Fibroblast of gingiva (primary cell): ENCODE measurements around the gene RASL11A.
"Not testable (repeated sequence)": the region's sequence is repeated elsewhere in the genome, so short reads cannot be mapped to it uniquely, and the experiment has no call there.

Source experiments
- DNase-seq: peaks from one replicate; pipeline ENCODE4 v3.0.0-alpha.2; 2011; ENCODE audit warnings: low read depth

Gene RASL11A, protein sequence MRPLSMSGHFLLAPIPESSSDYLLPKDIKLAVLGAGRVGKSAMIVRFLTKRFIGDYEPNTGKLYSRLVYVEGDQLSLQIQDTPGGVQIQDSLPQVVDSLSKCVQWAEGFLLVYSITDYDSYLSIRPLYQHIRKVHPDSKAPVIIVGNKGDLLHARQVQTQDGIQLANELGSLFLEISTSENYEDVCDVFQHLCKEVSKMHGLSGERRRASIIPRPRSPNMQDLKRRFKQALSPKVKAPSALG

GRCh38 chr13:27270594-27271520 is at the start of gene RASL11A:
TSS of gene RASL11A (plus strand) at chr13:27270830. CDS start at chr13:27270945, 115 bp downstream.
- DNase-seq: peak; percentile 95

GRCh38 chr13:27222100-27222499 is 48.5 kb upstream of the RASL11A start:
- not testable (repeated sequence) for DNase-seq

- DNase-seq: no peak
Measured at GRCh38 chr13:27226991-27227390, 43.6 kb upstream of the RASL11A start.

- DNase-seq: no peak
Measured at GRCh38 chr13:27228131-27228530, 42.5 kb upstream of the RASL11A start.

- no peak for DNase-seq
Measured at GRCh38 chr13:27229642-27230041, 41.0 kb upstream of the RASL11A start.

DNA sequence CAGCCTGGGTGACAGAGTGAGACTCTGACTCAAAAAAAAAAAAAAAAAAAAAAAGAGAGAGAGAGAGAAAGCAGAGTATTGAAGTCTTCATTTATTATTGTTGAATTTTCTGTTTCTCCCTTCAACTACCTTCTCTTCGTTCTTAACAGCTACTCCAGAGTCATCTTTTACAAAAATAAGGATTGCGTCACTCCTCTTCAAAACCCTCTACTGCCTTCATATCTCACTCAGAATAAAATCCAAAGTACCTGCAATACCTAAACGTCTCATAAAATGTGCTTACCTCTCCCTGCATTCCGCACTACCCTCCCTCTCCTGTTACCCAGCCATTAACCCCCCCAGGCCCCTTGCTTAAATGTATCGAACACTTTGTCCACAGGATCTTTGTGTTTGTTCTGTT is 36.7 kb upstream of the RASL11A start:
- no peak for DNase-seq

GRCh38 chr13:27236478-27236877 is 34.2 kb upstream of the RASL11A start:
- no peak for DNase-seq

DNA sequence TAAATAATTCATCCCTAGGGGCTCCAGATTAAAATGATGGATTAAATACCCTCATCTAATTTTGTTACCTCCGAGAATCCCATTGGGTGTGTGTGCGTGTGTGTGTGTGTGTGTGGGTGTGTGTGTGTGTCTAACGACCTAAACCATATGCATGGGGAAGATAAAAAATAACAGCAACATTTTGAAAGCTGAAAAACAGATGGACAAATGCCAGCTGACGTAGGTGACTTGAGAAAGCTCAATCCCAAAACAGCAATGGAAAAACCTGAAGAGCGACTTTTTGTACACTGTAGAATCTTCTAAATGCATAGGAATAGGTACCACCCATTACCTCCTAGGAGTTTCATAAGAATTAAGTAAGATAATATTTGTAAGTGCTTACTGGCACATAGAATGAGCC is 27.9 kb upstream of the RASL11A start:
- no peak for DNase-seq

- no peak for DNase-seq
Measured at GRCh38 chr13:27245610-27246009, 25.0 kb upstream of the RASL11A start.

DNA sequence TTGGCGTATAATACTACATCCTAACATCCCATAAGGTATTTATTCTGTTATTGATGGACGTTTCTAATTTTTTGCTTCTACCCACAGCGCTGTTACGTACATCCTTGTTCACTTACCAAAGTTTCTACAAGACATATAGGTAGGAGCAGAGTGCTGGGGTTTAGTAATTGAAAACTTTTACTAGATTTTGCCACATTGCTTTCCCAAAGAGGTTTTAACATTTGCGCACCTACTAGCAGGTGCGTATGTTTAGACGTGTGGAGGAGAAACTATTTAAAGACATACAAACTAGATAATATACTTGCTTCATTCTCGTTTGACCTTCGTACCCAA is 19.8 kb upstream of the RASL11A start:
- DNase-seq: no peak

DNA sequence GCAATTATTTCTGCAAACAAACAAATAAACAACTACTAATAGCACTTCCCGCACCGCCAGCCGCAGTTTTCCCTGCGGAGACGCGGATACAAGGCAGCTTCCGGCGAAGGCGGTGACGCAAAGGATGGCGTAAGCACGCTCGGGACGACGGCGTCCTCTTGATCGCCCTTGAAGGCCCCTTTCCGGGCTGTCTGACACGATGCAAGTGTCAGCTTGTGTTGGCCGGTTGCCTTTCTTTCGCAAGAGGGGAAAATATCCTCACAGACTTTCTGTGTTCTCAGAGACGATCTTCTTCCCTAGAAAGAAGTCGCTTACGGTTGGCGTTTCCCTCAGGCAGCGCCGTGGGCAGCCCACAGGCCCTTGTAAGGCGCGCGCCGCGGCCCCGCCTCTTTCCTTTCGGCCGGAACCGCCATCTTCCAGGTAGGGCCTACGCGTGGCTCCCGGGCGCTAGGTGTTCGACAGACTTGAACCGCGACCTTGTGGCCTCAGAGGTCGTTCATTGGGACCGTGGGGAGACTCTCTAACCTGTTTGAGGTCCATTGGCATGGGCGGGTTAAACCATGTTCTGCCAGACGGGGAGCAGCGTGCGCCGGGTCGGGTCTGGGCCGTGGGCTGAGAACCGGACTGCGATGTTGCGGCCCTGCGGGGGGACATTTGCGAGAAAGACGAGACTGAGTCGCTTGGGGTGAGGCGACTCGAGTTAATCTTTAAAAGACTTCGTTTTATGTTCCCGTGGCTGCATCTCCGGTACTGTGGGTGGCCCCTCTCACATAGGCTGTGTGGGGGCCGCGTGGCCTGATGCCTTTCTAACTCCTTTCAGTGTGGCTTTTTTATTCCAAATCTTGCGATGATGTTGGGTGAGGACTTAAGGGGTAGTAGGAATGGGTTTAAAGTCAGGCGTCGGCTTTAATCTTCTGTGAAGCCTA is 19.2 kb upstream of the RASL11A start, which contains the start of gene RPL21:
RPL21 (plus strand) TSS at position 393 of the 926 bp plus-strand sequence. CDS start 2,219 bp downstream, outside the sequence.
- DNase-seq: peak; percentile 99

- no peak for DNase-seq
Measured at GRCh38 chr13:27252467-27252866, 18.2 kb upstream of the RASL11A start.

DNA sequence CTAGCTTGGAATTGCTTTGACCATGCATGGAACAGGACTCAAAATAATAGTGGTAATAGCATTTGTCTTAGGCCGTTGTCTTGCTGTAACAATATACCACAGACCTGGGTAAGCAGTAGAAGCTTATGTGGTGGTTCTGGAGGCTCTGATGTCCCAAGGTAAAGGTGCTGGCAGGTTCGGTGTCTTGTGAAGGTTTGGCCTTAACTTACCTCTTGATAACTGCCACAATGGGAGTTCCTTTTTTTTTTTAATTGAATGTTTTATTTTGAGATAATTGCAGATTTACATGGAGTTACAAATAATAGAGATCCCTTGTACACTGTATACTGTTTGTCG is 13.4 kb upstream of the RASL11A start:
- DNase-seq: no peak

DNA sequence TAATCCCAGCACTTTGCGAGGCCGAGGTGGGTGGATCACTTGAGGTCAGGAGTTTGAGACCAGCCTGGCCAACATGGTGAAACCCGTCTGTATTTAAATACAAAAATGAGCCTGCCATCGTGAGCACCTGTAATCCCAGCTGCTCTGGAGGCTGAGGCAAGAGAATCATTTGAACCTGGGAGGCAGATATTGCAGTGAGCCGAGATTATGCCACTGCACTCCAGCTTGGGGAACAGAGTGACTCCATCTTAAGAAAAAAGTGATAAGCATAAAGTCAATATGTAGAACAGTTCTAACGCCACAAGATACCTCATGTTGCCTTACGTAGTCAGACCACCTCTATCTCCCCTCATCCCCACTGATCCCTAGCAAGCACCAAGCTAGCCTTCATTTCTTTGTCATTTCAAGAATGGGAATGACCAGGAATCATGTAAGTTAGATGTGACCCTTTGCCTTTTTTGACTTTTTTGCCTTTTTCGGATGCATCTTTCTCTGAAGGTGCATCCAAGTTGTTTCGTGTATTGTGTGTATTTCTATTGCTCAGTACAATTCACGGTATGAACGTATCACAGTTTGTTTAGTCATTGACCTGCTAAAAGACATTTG is 12.9 kb upstream of the RASL11A start:
- DNase-seq: no peak

- no peak for DNase-seq
Measured at GRCh38 chr13:27258637-27259386, 11.8 kb upstream of the RASL11A start.

DNA sequence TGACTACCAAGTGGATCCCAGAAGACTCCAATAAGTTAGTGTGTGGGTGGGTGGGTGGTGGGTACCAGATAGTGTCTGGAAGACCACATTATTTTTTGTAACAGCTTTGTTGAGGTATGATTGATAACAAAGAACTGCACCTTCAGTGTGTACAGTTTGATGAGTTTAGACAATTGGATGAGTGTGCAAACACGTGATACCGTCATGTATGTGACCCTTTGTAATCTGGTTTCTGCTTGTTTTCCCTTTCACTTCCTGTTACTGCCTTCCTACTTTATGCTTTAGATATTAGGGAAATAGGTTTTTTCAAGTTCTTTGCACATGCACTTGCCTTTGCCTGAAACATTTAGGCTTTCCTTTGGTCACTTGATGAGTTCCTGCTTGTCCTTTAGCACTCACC is 10.8 kb upstream of the RASL11A start:
- no peak for DNase-seq

GRCh38 chr13:27261396-27261795 is 9.2 kb upstream of the RASL11A start:
- peak; percentile 21 for DNase-seq

- no peak for DNase-seq
Measured at GRCh38 chr13:27263438-27263837, 7.2 kb upstream of the RASL11A start.

DNA sequence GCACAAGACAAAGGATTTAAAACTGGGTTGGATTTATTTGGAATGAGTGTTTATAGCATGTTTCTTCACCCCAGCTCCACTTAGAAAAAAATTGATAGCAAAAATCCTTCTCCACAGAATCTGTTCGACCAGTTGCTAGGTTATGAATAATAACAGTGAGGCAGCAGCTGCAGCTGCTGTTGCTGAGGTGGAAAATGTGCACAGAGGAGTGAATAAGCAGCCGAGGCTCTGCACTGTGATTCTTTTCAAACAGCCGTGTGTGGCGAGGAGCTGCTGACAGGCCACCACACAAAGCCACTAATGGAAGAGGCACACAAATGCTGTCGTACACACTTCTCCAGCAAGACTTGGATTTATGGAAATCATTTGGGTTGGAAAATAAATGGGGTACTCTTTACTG is 6.4 kb upstream of the RASL11A start:
- DNase-seq: peak; percentile 53

DNA sequence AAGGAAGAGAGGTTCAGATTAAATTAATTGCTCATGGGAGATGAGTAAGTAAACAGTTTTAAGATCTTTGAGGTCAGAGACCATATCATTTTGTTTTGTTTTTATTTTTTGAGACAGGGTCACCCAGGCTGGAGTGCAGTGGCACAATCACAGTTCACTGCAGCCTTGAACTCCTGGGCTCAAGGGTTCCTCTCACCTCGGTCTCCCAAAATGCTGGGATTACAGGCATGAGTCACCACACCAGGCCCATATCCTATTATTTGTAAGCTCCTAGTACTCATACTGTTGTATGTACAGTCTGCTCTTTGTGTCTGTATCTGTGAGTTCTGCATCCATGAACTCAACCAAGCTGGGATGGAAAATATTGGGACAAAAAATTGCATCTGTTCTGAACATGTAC is 6.0 kb upstream of the RASL11A start:
- no peak for DNase-seq

GRCh38 chr13:27266917-27267316 is 3.7 kb upstream of the RASL11A start:
- peak; percentile 50 for DNase-seq
